K562 (cell line): Measurements from ENCODE around the gene CCDC97. TPM values are rescaled to one million over a fixed set of nuclear protein-coding genes. Genes with fewer than 3 reads are reported as not detected.

ENCODE experiments used
- ATAC-seq: fragments of 200-7000 bp; cut with Tn5 transposase; 3 replicates; pipeline ENCODE4 v1.9.1; 2020; ENCODE audit warnings: moderate library complexity
- BruUV-seq: library from RNA; stranded (reverse); fragments of 400-500 nt; replicated peaks from 2 replicates; lab custom pipeline; 2021; lab: Mats Ljungman, UMichigan
- CTCF ChIA-PET: fragments of 300-600 bp; formaldehyde crosslinking; extraction: SDS; loops from one replicate; lab custom pipeline; 2021; ENCODE audit warnings: low intra/inter-chr PET ratio; lab: Yijun Ruan, JAX
- POLR2A ChIA-PET: fragments of 300-600, 350-650 bp; sonication (Branson Sonifier 250); formaldehyde crosslinking; extraction: SDS; loops from one replicate; lab custom pipeline; 2021; ENCODE audit warnings: antibody characterized with exemption, inconsistent platforms; lab: Yijun Ruan, JAX
- DNase-seq, 4 experiments: peaks; one replicate each; pipeline versions ENCODE4 v3.0.0 to v3.0.0-alpha.2; 2011 to 2018; ENCODE audit warnings: low spot score in 3 of 4, mixed read lengths in 3 of 4; ENCODE audit errors: extremely low read depth in 1 of 4
- FAIRE-seq: peaks from 2 replicates; lab custom pipeline; 2011; peaks lifted over from hg19 to GRCh38; lab: Jason Lieb, UNC
- H2AFZ ChIP-seq: 2 replicates; pipeline ENCODE4 v1.6.0; 2011; ENCODE audit warnings: low read depth, low read length, control low read depth, inconsistent platforms
- H3K27ac ChIP-seq: fragments of 200-600 bp; 3 replicates; pipeline ENCODE4 v1.8.0; 2011; ENCODE audit warnings: low read depth, mild to moderate bottlenecking, control low read depth, inconsistent platforms, low read length, moderate library complexity, mixed read lengths; ENCODE audit errors: extremely low read depth
- H3K27me3 ChIP-seq, 2 experiments: fragments of 300-600 bp in 1 of 2; 2 replicates in 1 of 2; 3 replicates in 1 of 2; pipeline versions ENCODE4 v1.6.0 to v1.8.0; 2011; ENCODE audit warnings: inconsistent platforms in 2 of 2, low read length in 2 of 2, mild to moderate bottlenecking in 1 of 2, mixed read lengths in 1 of 2, moderate library complexity in 1 of 2; ENCODE audit not compliant: control insufficient read depth in 2 of 2, insufficient read depth in 2 of 2
- H3K36me3 ChIP-seq: fragments of 300-600 bp; 3 replicates; pipeline ENCODE4 v1.8.0; 2011; ENCODE audit warnings: mild to moderate bottlenecking, low read length, inconsistent platforms; ENCODE audit not compliant: control insufficient read depth, insufficient read depth
- H3K4me1 ChIP-seq, 2 experiments: fragments of 200-600 bp in 1 of 2; replicated peaks in 1 of 2; 2 replicates in 1 of 2; 3 replicates in 1 of 2; pipeline versions ENCODE4 v1.5.1 to v1.8.0; 2011; ENCODE audit warnings: inconsistent platforms in 2 of 2, low read length in 2 of 2, mild to moderate bottlenecking in 1 of 2, mixed read lengths in 1 of 2, moderate library complexity in 1 of 2; ENCODE audit not compliant: control insufficient read depth in 2 of 2, insufficient read depth in 2 of 2
- H3K4me2 ChIP-seq: 2 replicates; pipeline ENCODE4 v1.6.1; 2011; ENCODE audit warnings: low read length, control low read depth, inconsistent platforms, mixed read lengths; ENCODE audit not compliant: insufficient read depth
- H3K4me3 ChIP-seq: fragments of 200-600 bp; sonication (generic), shearing (Covaris generic); 2 replicates; pipeline ENCODE4 v1.5.1; 2016; ENCODE audit warnings: control low read depth, inconsistent platforms
- H3K79me2 ChIP-seq: fragments of 200-600 bp; 3 replicates; pipeline ENCODE4 v1.8.0; 2011; ENCODE audit warnings: low read length, inconsistent platforms; ENCODE audit not compliant: control insufficient read depth, insufficient read depth
- H3K9ac ChIP-seq, 2 experiments: 2 replicates each; pipeline versions ENCODE4 v1.6.0 to v1.6.1; 2011; ENCODE audit warnings: low read depth in 2 of 2, low read length in 2 of 2, control low read depth in 1 of 2, inconsistent platforms in 1 of 2, mild to moderate bottlenecking in 1 of 2, mixed read lengths in 1 of 2; ENCODE audit not compliant: insufficient read depth in 1 of 2
- H3K9me1 ChIP-seq: one replicate; pipeline ENCODE4 v1.6.0; 2011; ENCODE audit warnings: inconsistent platforms, mild to moderate bottlenecking, low read length, moderate library complexity; ENCODE audit not compliant: control insufficient read depth, insufficient read depth
- H3K9me3 ChIP-seq: replicated peaks from 2 replicates; pipeline ENCODE4 v1.5.1; 2011; ENCODE audit warnings: low read depth, low read length, inconsistent platforms; ENCODE audit not compliant: control insufficient read depth, insufficient read depth
- H4K20me1 ChIP-seq: replicated peaks from 2 replicates; pipeline ENCODE4 v1.6.1; 2011; ENCODE audit warnings: low read length, inconsistent platforms, mixed read lengths; ENCODE audit not compliant: control insufficient read depth, insufficient read depth
- CREB1 ChIP-seq, 2 experiments: sonication (generic) in 1 of 2; formaldehyde crosslinking in 1 of 2; IDR thresholded peaks; 2 replicates each; pipeline versions ENCODE4 v1.6.1 to v1.8.0; 2012 to 2022; ENCODE audit warnings: inconsistent platforms in 1 of 2, mild to moderate bottlenecking in 1 of 2, missing genetic modification reagents in 1 of 2, moderate library complexity in 1 of 2
- ELF2 ChIP-seq: fragments of 250-450 bp; sonication (Bioruptor Pico); IDR thresholded peaks from 2 replicates; pipeline ENCODE4 v1.5.0; 2021; ENCODE audit warnings: mild to moderate bottlenecking
- ETS1 ChIP-seq: conservative IDR thresholded peaks from 2 replicates; pipeline ENCODE4 v1.6.1; 2011; ENCODE audit warnings: low read depth, mild to moderate bottlenecking, low read length; ENCODE audit not compliant: control insufficient read depth
- GABPB1 ChIP-seq: sonication (generic); formaldehyde crosslinking; IDR thresholded peaks from 2 replicates; pipeline ENCODE4 v1.8.0; 2022; ENCODE audit warnings: mild to moderate bottlenecking, missing genetic modification reagents
- KAT7 ChIP-seq: sonication (generic); formaldehyde crosslinking; IDR thresholded peaks from 2 replicates; pipeline ENCODE4 v1.8.0; 2022; ENCODE audit warnings: missing genetic modification reagents, mild to moderate bottlenecking, borderline replicate concordance
- KDM5B ChIP-seq: fragments of 200-600 bp; sonication (generic); IDR thresholded peaks from 2 replicates; pipeline ENCODE4 v1.6.1; 2012; ENCODE audit warnings: low read depth, mild to moderate bottlenecking, moderate library complexity, low read length, control low read depth, inconsistent platforms; ENCODE audit not compliant: insufficient replicate concordance
- NCOA6 ChIP-seq: fragments of 450-650 bp; IDR thresholded peaks from 2 replicates; pipeline ENCODE4 v1.6.1; 2017; ENCODE audit warnings: mild to moderate bottlenecking
- PML ChIP-seq: IDR thresholded peaks from 2 replicates; pipeline ENCODE4 v1.6.1; 2012; ENCODE audit warnings: low read length, inconsistent platforms
- POLR2G ChIP-seq: fragments of 200-400 bp; formaldehyde crosslinking; IDR thresholded peaks from 2 replicates; pipeline ENCODE4 v1.6.1; 2017; ENCODE audit warnings: low read depth, mild to moderate bottlenecking, antibody characterized with exemption, low read length, moderate library complexity
- TFAP4 ChIP-seq: sonication (generic); formaldehyde crosslinking; IDR thresholded peaks from 2 replicates; pipeline ENCODE4 v1.8.0; 2022; ENCODE audit warnings: missing genetic modification reagents, mild to moderate bottlenecking, moderate library complexity, borderline replicate concordance
- TGIF2 ChIP-seq: sonication (generic); formaldehyde crosslinking; IDR thresholded peaks from 2 replicates; pipeline ENCODE4 v1.8.1; 2022; ENCODE audit warnings: mild to moderate bottlenecking, missing genetic modification reagents, moderate library complexity
- ZBTB1 ChIP-seq: sonication (generic); formaldehyde crosslinking; IDR thresholded peaks from 2 replicates; pipeline ENCODE4 v1.8.1; 2023; ENCODE audit warnings: missing genetic modification reagents, low read depth, mild to moderate bottlenecking, borderline replicate concordance
- ZFP36 ChIP-seq: fragments of 150-350 bp; IDR thresholded peaks from 2 replicates; pipeline ENCODE4 v1.6.1; 2018; ENCODE audit warnings: low read length, low read depth; ENCODE audit not compliant: partially characterized antibody
- ZNF408 ChIP-seq: fragments of 250-450 bp; sonication (Bioruptor Pico); IDR thresholded peaks from 2 replicates; pipeline ENCODE4 v1.4.0; 2020; ENCODE audit warnings: low read depth, mild to moderate bottlenecking, moderate library complexity
- WGBS: fragments of 100-300 bp; shearing (Covaris generic); methylation state at CpG from one replicate; pipeline ENCODE4 v1.1.6; 2016; ENCODE audit warnings: low coverage, mixed read lengths; ENCODE audit not compliant: insufficient coverage; ENCODE audit errors: missing lambda C conversion rate; 5-methylcytosine and 5-hydroxymethylcytosine counted together
- in situ Hi-C: fragments of 300-500 bp; cut with MboI; formaldehyde crosslinking; loops from 4 replicates; pipeline ENCODE4 v1.15.0; 2018; ENCODE audit warnings: inconsistent platforms, mixed read lengths
- intact Hi-C: fragments of 100-400 bp; cut with micrococcal nuclease; formaldehyde crosslinking; loops from 2 replicates; pipeline ENCODE4 v1.14.2; 2022
- polyA plus RNA-seq, 8 experiments: library from polyadenylated mRNA; depleted of rRNA in 4 of 8; stranded (reverse) in 5 of 8; unstranded in 3 of 8; fragments of >200 nt; fragmentation: Nextera tagmentation in 2 of 8; fragmentation: Illumina TruSeq in 1 of 8; extraction: Ambion mirVana in 2 of 8; extraction: Trizol in 1 of 8; gene quantifications; 2 replicates each; pipeline versions ENCODE4 v1.2.1 to v1.2.3, GENCODE V29; 2011 to 2014; ENCODE audit warnings: inconsistent platforms in 1 of 8, missing spikeins in 1 of 8
- total RNA-seq, 7 experiments: library from RNA; depleted of rRNA in 6 of 7; stranded (reverse); fragments of >200 nt in 6 of 7; fragmentation: Illumina TruSeq in 2 of 7; extraction: Trizol in 2 of 7; gene quantifications; 2 replicates each; pipeline versions ENCODE4 v1.2.1 to v1.2.3, GENCODE V29; 2011 to 2021; ENCODE audit warnings: low replicate concordance in 1 of 7

Gene CCDC97
- total and polyA plus RNA-seq, 9 of the 15 experiments (the other 6 are each of a cell fraction or from before 2014, with no cell fraction given), result 0.60 to 16.5 (median 7.0) TPM

DNA sequence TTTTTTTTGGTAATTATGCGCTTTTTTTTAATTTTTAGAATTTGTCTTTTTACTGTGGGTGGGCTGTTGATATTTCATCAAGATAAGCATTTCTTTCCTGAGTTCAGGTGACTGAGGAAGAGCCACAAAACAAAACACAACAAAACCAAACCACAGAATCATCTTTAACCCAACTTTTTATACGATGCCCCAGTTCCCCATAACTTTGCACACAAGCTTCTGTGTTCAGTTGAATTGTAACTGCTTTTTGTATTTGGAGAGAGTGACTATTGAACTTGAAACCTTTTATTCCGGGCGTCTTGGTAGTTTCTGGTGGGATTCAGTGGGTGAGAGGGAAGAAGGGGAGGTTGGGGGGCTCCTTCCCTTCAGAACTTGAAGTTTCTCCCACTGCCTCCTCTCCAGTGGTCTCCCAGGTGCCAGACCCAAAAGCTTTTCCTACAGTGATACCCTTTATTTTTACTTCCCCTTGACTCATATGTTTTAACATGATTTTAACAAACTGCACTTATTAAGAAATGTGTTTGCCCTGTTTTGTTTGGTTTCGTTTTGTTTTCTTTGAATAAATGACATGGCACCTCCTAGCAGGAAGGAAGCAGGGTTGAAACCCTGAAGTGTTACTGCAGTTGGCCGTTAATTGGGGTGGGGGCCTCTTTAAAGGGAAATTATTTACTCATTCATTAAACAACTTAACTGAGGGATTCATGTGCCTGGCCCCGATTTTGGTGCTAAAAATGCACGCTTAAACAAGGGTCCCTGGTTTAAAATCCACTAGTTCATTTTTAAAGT, 2.7 kb upstream of the CCDC97 start (continued):
- TF ChIP-seq ETS1, result no peak
- no peak for TF ChIP-seq ZNF408 (CRISPR knock-in tag)

DNA sequence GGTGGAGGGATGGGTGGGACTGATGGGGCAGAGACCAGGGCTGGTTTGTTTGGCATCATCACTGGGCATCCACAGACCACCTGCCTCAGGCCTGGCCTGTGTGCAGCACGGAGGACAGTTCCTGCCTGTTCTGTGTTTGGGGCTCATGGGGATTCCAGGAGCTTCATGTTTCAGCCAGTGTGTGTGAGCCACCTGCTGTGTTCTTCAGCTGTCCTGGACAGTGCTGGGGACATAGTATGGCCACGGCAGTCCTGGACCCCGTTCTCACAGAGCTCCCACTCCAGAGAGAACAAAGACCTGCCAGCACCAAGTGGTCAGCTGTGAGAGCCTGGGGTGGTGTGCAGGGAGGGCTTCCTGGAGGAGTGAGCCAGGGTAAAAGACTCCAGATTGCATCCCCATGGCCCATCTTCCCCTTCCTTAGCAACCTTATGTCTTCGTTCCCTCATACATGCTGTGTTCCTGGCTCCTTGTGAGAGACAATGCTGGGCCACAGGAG, 2.0 kb upstream of the CCDC97 start:
- ChIA-PET POLR2A (interaction anchor here (0.6 to 2.2 kb wide), 7 partner anchors 9 to 712 kb away, joined by 3 to 8 read pairs (median 3); partner anchors contain the start of gene HNRNPUL1), CTCF (interaction anchor here (0.9 to 1.7 kb wide), 3 partner anchors 104 to 181 kb away, joined by 3 to 13 read pairs (median 3); partner anchors contain the start of gene ERICH4)
- H3K9me1 ChIP-seq, result no peaks in the 10 kb centered on the region
- no TSS peak for BruUV-seq
- peak overlapping the region in 1 of 2 experiments; percentile 38; a peak in 1 of 4 replicates for H3K9ac ChIP-seq
- no peak for FAIRE-seq
- H3K79me2 ChIP-seq, result peaks cover 29% of the 10 kb centered on the region
- peaks cover 61% of the 10 kb centered on the region for H3K36me3 ChIP-seq
- intact Hi-C loops (loop anchor here (5.0 kb wide), 2 partner anchors 44 to 106 kb away; partner anchors contain the start of gene TGFB1), in situ Hi-C loops (loop anchor here (25.0 kb wide), 1 partner anchor 254 kb away; no protein-coding TSS in a partner anchor)
- H3K4me3 ChIP-seq, result no peak overlapping the region
- 41% methylated on average over 4 of the region's 4 CpGs for WGBS
- no peak overlapping the region for H3K4me2 ChIP-seq
- H2AFZ ChIP-seq, result no peak overlapping the region
- ATAC-seq, result peak; percentile 10
- H3K27me3 ChIP-seq, result no peaks in the 10 kb centered on the region
- peaks cover 7% of the 10 kb centered on the region; the same call in 1 of the 2 replicates for H4K20me1 ChIP-seq
- H3K9me3 ChIP-seq, result no peaks in the 10 kb centered on the region
- no peak for DNase-seq
- peaks cover 11 to 12% of the 10 kb centered on the region in 2 experiments; a peak in 4 of 5 replicates for H3K4me1 ChIP-seq
- 0 out of 2 replicates have a peak, but pooled peaks have one; percentile 55 for TF ChIP-seq KAT7 (CRISPR knock-in tag)
- TF ChIP-seq TFAP4 (CRISPR knock-in tag), result peak; percentile 25; the same call in 1 of the 2 replicates
- 0 out of 2 replicates have a peak, but pooled peaks have one; percentile 26 for TF ChIP-seq ZBTB1 (CRISPR knock-in tag)
- TF ChIP-seq POLR2G, result 0 out of 2 replicates have a peak, but pooled peaks have one; percentile 27
- no peak for TF ChIP-seq NCOA6
- TF ChIP-seq GABPB1 (CRISPR knock-in tag), result 0 out of 2 replicates have a peak, but pooled peaks have one; percentile 28
- TF ChIP-seq KDM5B, result no peak
- TF ChIP-seq ELF2, result no peak
- TF ChIP-seq ZFP36, result peak; percentile 95
- TF ChIP-seq TGIF2, result no peak
- TF ChIP-seq CREB1 (IDR thresholded peaks at IDR 0.05), result no peak
- 0 out of 2 replicates have a peak, but pooled peaks have one; percentile 41 for TF ChIP-seq CREB1 (CRISPR knock-in tag; IDR thresholded peaks at IDR 0.05)
- 0 out of 2 replicates have a peak, but pooled peaks have one; percentile 12 for TF ChIP-seq PML
- H3K27ac ChIP-seq, result peak overlapping the region; percentile 63
